AG10803 (cell line): Measurements from ENCODE around the gene DUSP7.
A peak's percentile ranks its signal among the peaks of the same experiment; 100 is the strongest.

Experiments used
- DNase-seq: peaks from one replicate; pipeline ENCODE4 v3.0.0; 2010; ENCODE audit warnings: low read depth
- H3K4me3 ChIP-seq: 2 replicates; pipeline ENCODE4 v1.5.1; 2011; ENCODE audit warnings: mild to moderate bottlenecking, low read length, control low read depth
- TF ChIP-seq, protein P1 (sequence below): conservative IDR thresholded peaks from 2 replicates; pipeline ENCODE4 v1.5.1; 2011; ENCODE audit warnings: mild to moderate bottlenecking, low read length, control low read depth, inconsistent platforms

DUSP7 gene

GRCh38 chr3:52052831-52053306 lies 3.5 kb downstream of the DUSP7 start:
- peak; percentile 80 for DNase-seq
- TF ChIP-seq, protein P1, sequence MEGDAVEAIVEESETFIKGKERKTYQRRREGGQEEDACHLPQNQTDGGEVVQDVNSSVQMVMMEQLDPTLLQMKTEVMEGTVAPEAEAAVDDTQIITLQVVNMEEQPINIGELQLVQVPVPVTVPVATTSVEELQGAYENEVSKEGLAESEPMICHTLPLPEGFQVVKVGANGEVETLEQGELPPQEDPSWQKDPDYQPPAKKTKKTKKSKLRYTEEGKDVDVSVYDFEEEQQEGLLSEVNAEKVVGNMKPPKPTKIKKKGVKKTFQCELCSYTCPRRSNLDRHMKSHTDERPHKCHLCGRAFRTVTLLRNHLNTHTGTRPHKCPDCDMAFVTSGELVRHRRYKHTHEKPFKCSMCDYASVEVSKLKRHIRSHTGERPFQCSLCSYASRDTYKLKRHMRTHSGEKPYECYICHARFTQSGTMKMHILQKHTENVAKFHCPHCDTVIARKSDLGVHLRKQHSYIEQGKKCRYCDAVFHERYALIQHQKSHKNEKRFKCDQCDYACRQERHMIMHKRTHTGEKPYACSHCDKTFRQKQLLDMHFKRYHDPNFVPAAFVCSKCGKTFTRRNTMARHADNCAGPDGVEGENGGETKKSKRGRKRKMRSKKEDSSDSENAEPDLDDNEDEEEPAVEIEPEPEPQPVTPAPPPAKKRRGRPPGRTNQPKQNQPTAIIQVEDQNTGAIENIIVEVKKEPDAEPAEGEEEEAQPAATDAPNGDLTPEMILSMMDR, result peak; percentile 58

DNA sequence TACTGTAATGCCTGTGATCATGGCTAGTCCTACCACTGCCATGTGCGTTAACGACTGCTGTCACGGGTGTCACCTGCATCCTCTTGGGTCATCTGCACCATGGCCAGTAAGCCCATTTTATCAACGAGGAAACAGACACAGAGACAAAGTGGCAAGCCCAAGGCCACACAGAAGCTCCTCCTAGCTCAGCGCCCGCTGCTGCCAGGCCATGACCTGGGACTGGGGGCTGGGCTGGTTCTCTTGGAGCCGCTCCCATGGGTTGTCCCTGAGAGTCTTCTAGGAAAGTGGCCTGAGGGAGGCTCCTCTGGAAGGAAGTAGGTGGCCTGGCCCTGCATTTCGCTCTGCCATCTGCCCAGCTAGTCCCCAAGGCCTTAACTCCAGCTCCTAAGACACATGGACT lies 4.9 kb downstream of the DUSP7 start:
- TF ChIP-seq, protein P1, result no peak
- DNase-seq, result no peak
- no peak overlapping the region for H3K4me3 ChIP-seq

More at GRCh38 chr3:52052831-52053306, 3.5 kb downstream of the DUSP7 start:
- H3K4me3 ChIP-seq, result peak overlapping the region; percentile 95

DNA sequence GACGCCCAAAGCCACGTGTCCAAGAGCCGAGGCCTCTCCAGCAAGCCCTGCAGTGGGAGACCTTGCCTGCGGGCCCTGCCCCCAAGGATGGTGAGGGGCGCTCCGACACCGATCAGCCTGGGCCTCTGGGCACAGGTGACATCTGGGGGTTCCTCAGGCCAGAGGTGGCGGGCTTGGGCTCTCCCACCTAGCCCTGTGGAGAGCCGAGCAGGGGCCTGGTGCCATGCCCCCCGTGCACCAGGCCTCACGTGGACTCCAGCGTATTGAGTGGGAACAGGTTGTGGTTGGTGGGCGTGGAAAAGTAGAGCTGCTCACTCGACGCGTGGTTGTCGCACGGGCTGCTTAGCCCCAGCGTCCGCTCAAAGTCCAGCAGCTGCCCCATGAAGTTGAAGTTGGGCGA lies 5.8 kb downstream of the DUSP7 start:
- no peak overlapping the region for H3K4me3 ChIP-seq
- DNase-seq, result no peak
- TF ChIP-seq, protein P1, result no peak

GRCh38 chr3:52049503-52049902 lies 6.9 kb downstream of the DUSP7 start:
- no peak for DNase-seq
- H3K4me3 ChIP-seq, result no peak overlapping the region
- TF ChIP-seq, protein P1, result no peak

GRCh38 chr3:52047295-52047960 lies 8.9 kb downstream of the DUSP7 start:
- no peak overlapping the region for H3K4me3 ChIP-seq
- no peak for DNase-seq
- TF ChIP-seq, protein P1, result no peak

DNA sequence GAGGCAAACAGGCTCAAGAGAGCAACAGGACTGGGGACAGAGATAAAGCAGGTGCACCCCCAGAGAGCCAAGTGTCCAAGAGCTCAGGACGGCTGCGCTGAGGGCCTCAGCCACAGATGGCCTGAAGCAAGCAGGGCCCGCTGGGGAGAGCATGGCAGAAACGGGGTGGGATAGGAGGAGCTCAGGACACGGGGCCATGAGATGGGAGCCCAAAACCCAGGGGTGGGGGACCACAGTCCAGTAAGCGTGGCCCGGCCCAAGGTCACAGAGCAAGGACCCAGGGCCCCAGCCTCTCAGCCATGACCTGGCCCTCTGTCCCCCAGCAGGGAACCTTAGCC lies 9.5 kb downstream of the DUSP7 start:
- DNase-seq, result no peak
- 0 out of 2 replicates have a peak overlapping the region, but pooled peaks have one; percentile 20 for H3K4me3 ChIP-seq
- TF ChIP-seq, protein P1, result no peak

- H3K4me3 ChIP-seq, result 0 out of 2 replicates have a peak overlapping the region, but pooled peaks have one; percentile 20
- DNase-seq, result peak; percentile 98
- TF ChIP-seq, protein P1, result no peak
Measured at GRCh38 chr3:52046186-52046901, 10.0 kb downstream of the DUSP7 start.
